Duodenal mucosa (tissue), 2 donors: Measurements from ENCODE around the gene ECEL1.

ENCODE experiments used
- H3K27ac ChIP-seq: one replicate; pipeline ENCODE4 v1.7.0; 2013; ENCODE audit warnings: low read depth, low read length
- H3K27me3 ChIP-seq, 2 donors: one replicate each; pipeline ENCODE4 v1.7.0; 2013; ENCODE audit warnings: low read length in 2 of 2, control low read depth in 1 of 2; ENCODE audit not compliant: insufficient read depth in 2 of 2, control insufficient read depth in 1 of 2
- H3K36me3 ChIP-seq, 2 donors: one replicate each; pipeline ENCODE4 v1.7.0; 2013; ENCODE audit warnings: low read length in 2 of 2, control low read depth in 1 of 2; ENCODE audit not compliant: insufficient read depth in 2 of 2, control insufficient read depth in 1 of 2
- H3K4me1 ChIP-seq, 2 donors: one replicate each; pipeline ENCODE4 v1.7.0; 2013; ENCODE audit warnings: low read length in 2 of 2, control low read depth in 1 of 2; ENCODE audit not compliant: insufficient read depth in 2 of 2, control insufficient read depth in 1 of 2
- H3K4me3 ChIP-seq, 2 donors: one replicate each; pipeline ENCODE4 v1.7.0; 2013; ENCODE audit warnings: low read length in 2 of 2, low read depth in 1 of 2
- H3K9ac ChIP-seq, 2 donors: one replicate each; pipeline ENCODE4 v1.7.0; 2013; ENCODE audit warnings: low read length in 2 of 2, low read depth in 1 of 2
- H3K9me3 ChIP-seq, 2 donors: one replicate each; pipeline ENCODE4 v1.7.0; 2013; ENCODE audit warnings: low read length in 2 of 2, control low read depth in 1 of 2; ENCODE audit not compliant: control insufficient read depth in 1 of 2

The ECEL1 gene

DNA sequence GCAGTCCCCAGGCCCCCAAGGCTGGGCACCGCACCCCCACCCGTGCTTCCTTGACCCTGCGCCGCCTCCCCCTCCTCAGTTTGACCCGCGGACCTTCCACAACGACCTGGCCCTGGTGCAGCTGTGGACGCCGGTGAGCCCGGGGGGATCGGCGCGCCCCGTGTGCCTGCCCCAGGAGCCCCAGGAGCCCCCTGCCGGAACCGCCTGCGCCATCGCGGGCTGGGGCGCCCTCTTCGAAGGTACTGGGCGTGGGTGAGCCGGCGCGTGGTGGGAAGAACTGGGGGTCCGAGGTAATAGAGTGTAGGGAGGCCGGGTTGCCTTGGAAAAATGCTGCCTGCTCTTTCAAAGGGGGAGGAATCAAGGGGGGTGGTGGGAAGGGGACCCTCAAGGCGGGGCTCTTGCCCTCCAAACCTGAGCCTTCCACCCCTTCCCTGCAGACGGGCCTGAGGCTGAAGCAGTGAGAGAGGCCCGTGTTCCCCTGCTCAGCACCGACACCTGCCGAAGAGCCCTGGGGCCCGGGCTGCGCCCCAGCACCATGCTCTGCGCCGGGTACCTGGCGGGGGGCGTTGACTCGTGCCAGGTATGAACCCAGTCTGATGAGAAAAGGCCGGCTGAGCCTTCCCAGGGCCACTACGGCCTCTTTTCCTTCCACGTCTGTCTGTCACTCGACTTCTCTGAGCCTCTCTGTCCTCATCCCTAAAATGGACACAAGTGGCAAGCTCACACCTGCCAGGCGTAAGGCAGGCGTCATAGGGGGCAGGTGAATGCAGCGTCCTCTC, 35.2 kb upstream of the ECEL1 start:
- Histone ChIP-seq H3K4me1 (peaks cover 0 to 5% of the 10 kb centered on the region in 2 donors), H3K36me3 (no peaks in the 10 kb centered on the region), H3K9me3 (no peaks in the 10 kb centered on the region), H3K27me3 (peaks cover 35 to 40% of the 10 kb centered on the region in 2 donors), H3K27ac (no peak overlapping the region), H3K9ac (no peak overlapping the region), H3K4me3 (no peak overlapping the region)

DNA sequence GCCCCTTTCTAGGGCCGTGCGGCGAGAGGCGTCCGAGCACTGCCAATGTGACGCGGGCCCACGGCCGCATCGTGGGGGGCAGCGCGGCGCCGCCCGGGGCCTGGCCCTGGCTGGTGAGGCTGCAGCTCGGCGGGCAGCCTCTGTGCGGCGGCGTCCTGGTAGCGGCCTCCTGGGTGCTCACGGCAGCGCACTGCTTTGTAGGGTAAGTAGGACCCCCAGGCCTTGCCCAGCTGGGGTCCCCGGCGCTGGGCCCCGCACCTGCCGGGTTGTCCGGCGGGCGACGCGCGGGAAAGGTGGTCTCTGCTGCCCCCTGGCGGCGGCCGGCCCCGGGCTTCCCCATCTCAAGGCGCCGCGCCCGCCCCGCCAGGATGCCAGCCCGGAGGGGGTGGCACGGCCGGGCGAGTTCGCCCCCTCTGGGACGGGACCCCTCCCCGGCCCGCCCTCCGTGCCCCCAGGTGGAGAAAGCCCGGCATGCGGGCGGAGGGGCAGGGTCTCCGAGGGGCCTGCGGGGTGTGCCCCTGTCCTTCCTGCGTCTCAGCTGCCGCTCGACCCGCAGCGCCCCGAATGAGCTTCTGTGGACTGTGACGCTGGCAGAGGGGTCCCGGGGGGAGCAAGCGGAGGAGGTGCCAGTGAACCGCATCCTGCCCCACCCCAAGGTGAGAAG, 34.5 kb upstream of the ECEL1 start:
- H3K9me3 ChIP-seq = no peaks in the 10 kb centered on the region
- H3K4me3 ChIP-seq = no peak overlapping the region
- no peak overlapping the region for H3K9ac ChIP-seq
- H3K4me1 ChIP-seq = peaks cover 0 to 5% of the 10 kb centered on the region in 2 donors
- H3K36me3 ChIP-seq = no peaks in the 10 kb centered on the region
- H3K27ac ChIP-seq = no peak overlapping the region
- H3K27me3 ChIP-seq = peaks cover 35 to 40% of the 10 kb centered on the region in 2 donors

DNA sequence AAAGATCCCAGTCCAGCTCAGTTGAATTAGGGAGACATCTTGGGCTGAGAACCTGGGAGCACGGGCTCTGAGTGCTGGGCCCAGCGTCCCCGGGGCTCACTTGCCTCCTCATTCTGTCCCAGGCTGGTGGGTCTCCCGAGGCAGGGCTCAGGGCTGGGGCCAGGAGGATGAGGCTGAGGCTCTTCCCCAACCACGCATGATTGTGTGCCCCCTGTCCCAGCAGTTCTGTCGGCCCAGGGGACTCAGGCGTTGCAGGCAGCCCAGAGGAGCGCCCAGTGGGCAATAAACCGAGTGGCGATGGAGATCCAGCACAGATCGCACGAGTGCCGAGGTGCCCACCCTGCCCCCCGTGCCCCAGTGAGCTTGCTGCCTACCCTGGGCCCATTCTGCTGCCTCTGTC, 33.5 kb upstream of the ECEL1 start:
- Histone ChIP-seq H3K9ac (no peak overlapping the region), H3K9me3 (no peaks in the 10 kb centered on the region), H3K4me1 (peaks cover 0 to 5% of the 10 kb centered on the region in 2 donors), H3K27me3 (peaks cover 35 to 40% of the 10 kb centered on the region in 2 donors), H3K27ac (no peak overlapping the region), H3K4me3 (no peak overlapping the region), H3K36me3 (no peaks in the 10 kb centered on the region)

DNA sequence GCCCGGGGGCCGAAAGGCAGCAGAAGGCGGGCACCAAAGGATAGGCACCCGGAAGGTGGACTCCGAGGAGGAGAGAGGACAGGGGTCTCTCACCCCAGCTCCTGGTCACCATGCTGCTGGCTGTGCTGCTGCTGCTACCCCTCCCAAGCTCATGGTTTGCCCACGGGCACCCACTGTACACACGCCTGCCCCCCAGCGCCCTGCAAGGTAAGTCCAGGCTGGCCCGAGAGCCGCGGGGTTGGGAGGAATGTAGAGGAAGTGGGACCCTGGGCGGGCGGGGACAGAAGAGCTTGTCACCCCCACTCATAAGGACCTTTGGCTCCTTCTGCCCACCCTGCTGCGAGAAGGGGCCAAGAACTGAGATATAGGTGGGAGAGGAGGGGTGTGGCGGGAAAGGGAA, 32.9 kb upstream of the ECEL1 start:
- Histone ChIP-seq H3K27ac (no peak overlapping the region), H3K4me1 (peaks cover 0 to 5% of the 10 kb centered on the region in 2 donors), H3K4me3 (no peak overlapping the region), H3K27me3 (peaks cover 35 to 44% of the 10 kb centered on the region in 2 donors), H3K9ac (no peak overlapping the region), H3K36me3 (no peaks in the 10 kb centered on the region), H3K9me3 (no peaks in the 10 kb centered on the region)

DNA sequence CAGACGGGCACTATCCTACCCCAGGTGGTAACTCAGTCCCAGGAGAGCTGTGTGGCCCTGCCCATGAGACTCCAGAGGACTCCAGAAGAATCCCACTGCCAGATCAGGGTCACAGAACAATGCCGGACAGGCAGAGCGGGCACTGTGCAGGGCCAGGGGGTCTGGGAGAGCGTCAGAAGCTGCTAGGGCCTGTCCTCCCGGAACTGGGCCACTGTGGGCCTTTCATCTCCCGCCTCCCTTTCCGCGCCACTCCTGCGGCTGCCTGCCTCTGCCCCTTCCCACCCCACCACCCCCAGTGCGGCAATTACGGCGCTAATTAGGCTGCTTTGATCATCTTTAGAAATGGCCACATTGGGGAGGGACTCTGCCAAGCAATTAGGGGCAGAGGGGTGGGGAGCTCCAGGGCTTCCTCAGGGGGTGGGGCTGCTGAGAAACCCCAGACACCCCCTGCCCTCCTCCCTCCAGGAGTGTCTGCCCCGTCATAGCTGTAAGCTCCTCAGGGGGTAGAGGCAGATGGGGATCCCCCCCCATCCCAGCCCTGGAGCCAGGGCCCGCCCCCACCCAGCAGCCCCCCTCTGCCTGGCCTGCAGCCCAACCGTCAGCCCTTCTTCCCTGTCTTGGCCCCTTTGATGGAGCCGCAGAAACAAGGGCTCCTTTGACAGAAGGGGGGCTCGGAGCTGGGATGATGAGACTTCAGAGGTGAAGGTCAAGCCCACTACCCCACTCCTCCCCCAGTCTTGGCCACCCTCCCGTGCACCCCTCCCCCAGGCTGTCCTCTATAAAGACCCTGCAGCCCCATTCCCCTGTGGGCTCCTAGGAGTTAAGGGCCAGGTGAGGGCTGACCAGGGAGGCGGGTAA, 32.2 kb upstream of the ECEL1 start, which contains the start of gene PRSS56:
Gene PRSS56 (plus strand): TSS at position 808 of the 858 bp plus-strand sequence. CDS start 211 bp downstream, outside the sequence.
- peaks cover 0 to 5% of the 10 kb centered on the region in 2 donors for H3K4me1 ChIP-seq
- H3K36me3 ChIP-seq = no peaks in the 10 kb centered on the region
- no peak within 1 kb of the TSS for H3K4me3 ChIP-seq
- no peak within 1 kb of the TSS for H3K27ac ChIP-seq
- H3K9ac ChIP-seq = no peak within 1 kb of the TSS
- no peaks in the 10 kb centered on the region for H3K9me3 ChIP-seq
- peaks cover 33 to 44% of the 10 kb centered on the region in 2 donors for H3K27me3 ChIP-seq

DNA sequence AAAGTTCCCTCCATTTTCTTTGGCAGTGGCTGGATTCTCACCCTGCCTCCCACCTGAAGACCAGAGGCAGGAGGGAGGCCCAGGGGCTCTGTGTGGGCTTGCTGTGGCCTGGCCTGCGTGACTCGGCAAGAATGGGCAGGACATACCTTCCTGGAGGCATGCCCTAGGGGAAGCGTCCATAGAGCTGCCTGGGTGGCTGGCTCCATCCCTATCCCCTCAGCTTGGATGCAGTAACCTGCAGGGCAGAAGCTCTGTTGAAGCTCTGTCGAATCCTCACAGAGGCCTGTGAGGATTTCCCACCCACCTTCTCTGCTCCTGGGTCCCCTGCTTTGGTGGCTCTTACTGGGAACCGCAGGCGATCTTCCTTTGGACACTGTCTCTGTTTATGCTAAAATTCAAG, 31.2 kb upstream of the ECEL1 start:
- Histone ChIP-seq H3K4me3 (no peak overlapping the region), H3K9me3 (no peaks in the 10 kb centered on the region), H3K27me3 (peaks cover 24 to 34% of the 10 kb centered on the region in 2 donors), H3K9ac (no peak overlapping the region), H3K36me3 (no peaks in the 10 kb centered on the region), H3K4me1 (no peaks in the 10 kb centered on the region), H3K27ac (no peak overlapping the region)

DNA sequence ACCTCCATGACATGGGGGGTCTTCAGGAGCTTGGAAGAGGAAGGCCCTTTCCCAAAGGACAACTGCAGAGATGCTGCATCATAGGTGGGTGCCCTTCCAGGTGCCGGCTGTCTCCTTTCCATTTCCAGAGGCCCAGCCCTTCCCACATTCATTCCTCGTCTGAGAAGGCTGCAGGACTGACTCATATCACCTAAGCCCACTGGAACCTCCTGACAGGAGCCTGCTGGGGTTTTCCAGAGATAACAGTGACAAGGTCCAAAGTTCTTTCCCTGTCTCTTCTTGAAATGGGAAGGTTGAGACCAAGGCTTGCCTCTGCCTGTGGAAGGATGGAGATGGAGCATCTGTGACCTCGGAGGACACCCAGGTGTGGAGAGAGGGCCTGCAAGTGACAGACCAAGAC, 28.9 kb upstream of the ECEL1 start:
- no peaks in the 10 kb centered on the region for H3K4me1 ChIP-seq
- H3K9me3 ChIP-seq = no peaks in the 10 kb centered on the region
- no peak overlapping the region for H3K4me3 ChIP-seq
- H3K9ac ChIP-seq = no peak overlapping the region
- H3K36me3 ChIP-seq = no peaks in the 10 kb centered on the region
- no peak overlapping the region for H3K27ac ChIP-seq
- peaks cover 4 to 17% of the 10 kb centered on the region in 2 donors for H3K27me3 ChIP-seq

DNA sequence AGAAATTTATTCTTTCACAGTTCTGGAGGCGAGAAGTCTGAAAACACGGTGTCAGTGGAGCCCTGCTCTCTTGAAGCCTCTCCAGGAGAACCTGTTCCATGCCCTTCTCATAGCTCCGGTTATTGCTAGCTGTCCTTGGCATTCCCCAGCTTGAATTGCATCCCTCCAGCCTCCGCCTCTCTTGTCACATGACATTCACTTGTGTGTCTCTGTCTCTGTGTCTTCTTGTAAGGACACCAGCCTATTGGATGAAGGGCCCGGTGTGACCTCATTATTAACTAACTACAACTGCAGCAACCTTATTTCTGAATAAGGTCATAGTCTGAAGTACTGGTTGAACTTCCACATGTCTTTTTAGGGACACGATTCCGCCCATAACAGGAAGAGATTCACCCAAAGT, 28.0 kb upstream of the ECEL1 start:
- H3K9ac ChIP-seq = no peak overlapping the region
- H3K27ac ChIP-seq = no peak overlapping the region
- H3K36me3 ChIP-seq = no peaks in the 10 kb centered on the region
- H3K4me3 ChIP-seq = no peak overlapping the region
- H3K27me3 ChIP-seq = peaks cover 0 to 8% of the 10 kb centered on the region in 2 donors
- H3K4me1 ChIP-seq = no peaks in the 10 kb centered on the region
- H3K9me3 ChIP-seq = no peaks in the 10 kb centered on the region

DNA sequence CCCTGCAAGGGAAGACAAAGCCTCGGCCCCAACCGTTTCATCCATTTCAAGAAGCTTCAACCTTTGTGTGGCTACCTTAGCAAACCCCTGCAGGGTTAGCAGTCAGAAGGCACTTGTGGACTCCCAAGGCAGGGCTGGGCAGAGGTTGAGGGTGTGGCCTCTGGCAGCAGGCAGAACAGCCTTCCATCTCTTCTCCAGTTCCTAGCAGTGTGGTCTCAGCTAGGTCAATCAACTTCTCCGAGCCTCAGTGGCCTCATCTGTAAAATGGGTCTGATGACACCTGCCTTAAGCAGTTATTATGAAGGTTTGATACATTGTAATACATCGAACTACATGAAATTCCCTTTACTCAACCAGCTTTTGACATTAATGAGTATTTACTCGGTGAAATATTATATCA, 25.7 kb upstream of the ECEL1 start:
- Histone ChIP-seq H3K4me1 (no peaks in the 10 kb centered on the region), H3K27ac (no peak overlapping the region), H3K9me3 (no peaks in the 10 kb centered on the region), H3K9ac (no peak overlapping the region), H3K27me3 (peaks cover 0 to 5% of the 10 kb centered on the region in 2 donors), H3K36me3 (no peaks in the 10 kb centered on the region), H3K4me3 (no peak overlapping the region)

DNA sequence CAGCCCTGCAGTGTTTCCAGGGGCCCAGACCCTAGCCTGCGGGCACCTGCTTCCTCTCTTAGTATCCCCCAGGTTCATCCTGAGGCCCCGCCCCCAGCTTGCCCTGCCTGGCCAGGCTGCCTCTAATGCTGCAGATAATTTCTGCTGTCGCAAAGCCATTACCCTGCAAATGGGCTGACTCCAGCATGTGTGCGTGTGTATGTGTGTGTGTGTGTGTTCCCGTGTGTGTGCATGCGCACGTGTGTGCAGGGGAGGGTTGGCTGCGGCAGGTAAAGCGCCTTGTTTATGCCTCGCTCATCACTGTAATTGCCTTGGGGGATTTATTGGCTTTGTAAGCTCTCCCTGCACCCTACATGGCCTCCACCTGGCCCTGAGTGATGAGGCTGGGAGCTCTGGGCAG, 25.0 kb upstream of the ECEL1 start:
- Histone ChIP-seq H3K9ac (no peak overlapping the region), H3K27me3 (peaks cover 0 to 5% of the 10 kb centered on the region in 2 donors), H3K9me3 (no peaks in the 10 kb centered on the region), H3K36me3 (no peaks in the 10 kb centered on the region), H3K4me3 (no peak overlapping the region), H3K4me1 (no peaks in the 10 kb centered on the region), H3K27ac (no peak overlapping the region)
